Osteocyte (in vitro differentiated cells): ENCODE data around the gene BLTP3B. TPM values are rescaled to one million over a fixed set of nuclear protein-coding genes. Genes with fewer than 3 reads are reported as not detected.
A peak's percentile ranks its signal among the peaks of the same experiment; 100 is the strongest.

Experiments
- DNase-seq: peaks from one replicate; pipeline ENCODE4 v3.0.0; 2021; ENCODE audit warnings: mixed read lengths; ENCODE audit not compliant: unreplicated experiment; ENCODE audit errors: extremely low spot score
- H3K27ac Mint-ChIP-seq: one replicate; pipeline ENCODE4 v1.8.0; 2021; ENCODE audit warnings: mild to moderate bottlenecking, mixed read lengths; ENCODE audit not compliant: unreplicated experiment
- H3K27me3 Mint-ChIP-seq: one replicate; pipeline ENCODE4 v1.8.0; 2021; ENCODE audit warnings: mixed read lengths; ENCODE audit not compliant: unreplicated experiment
- H3K36me3 Mint-ChIP-seq: one replicate; pipeline ENCODE4 v1.8.0; 2021; ENCODE audit warnings: mixed read lengths; ENCODE audit not compliant: unreplicated experiment
- H3K4me1 Mint-ChIP-seq: one replicate; pipeline ENCODE4 v1.8.0; 2021; ENCODE audit warnings: mixed read lengths; ENCODE audit not compliant: unreplicated experiment
- H3K4me3 Mint-ChIP-seq: one replicate; pipeline ENCODE4 v1.8.0; 2021; ENCODE audit warnings: mild to moderate bottlenecking, moderate library complexity, mixed read lengths; ENCODE audit not compliant: unreplicated experiment
- H3K9me3 Mint-ChIP-seq: one replicate; pipeline ENCODE4 v1.8.0; 2021; ENCODE audit warnings: mixed read lengths; ENCODE audit not compliant: unreplicated experiment
- total RNA-seq: library from RNA; stranded (reverse); gene quantifications from 2 replicates; pipeline ENCODE4 v1.2.1, GENCODE V29; 2021
- TF ChIP-seq, protein P1 (sequence below): fragments of 200-600 bp; sonication (generic); IDR thresholded peaks from 2 replicates; pipeline ENCODE4 v1.5.0; 2021; ENCODE audit warnings: antibody characterized with exemption, mild to moderate bottlenecking, moderate library complexity

Gene BLTP3B
- total RNA-seq, 1 donor from 2014 or later: 16.2 TPM

DNA sequence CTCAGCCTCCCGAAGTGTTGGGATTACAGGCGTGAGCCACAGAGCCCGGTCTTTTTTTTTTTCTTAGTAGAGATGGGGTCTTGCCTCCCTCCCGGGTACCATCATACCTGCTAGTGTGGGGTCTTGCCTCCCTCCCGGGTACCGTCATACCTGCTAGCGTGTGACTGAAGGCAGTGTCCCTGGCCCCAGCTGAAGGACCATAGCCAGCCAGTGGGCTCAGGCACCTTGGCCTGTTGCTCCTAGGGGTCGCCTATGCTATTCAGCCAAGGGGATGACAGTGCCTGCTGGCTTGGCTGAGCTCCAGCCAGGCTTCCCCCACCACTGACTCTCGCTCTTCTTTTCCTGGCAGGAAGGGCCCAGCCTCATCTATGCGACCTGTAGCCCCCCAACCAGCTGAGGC lies 10.5 kb upstream of the BLTP3B start:
- Mint-ChIP-seq H3K4me1 (peaks cover 5% of the 10 kb centered on the region), H3K36me3 (no peaks in the 10 kb centered on the region), H3K27ac (no peak overlapping the region), H3K9me3 (no peaks in the 10 kb centered on the region), H3K27me3 (peaks cover 3% of the 10 kb centered on the region), H3K4me3 (no peak overlapping the region)
- TF ChIP-seq, protein P1, sequence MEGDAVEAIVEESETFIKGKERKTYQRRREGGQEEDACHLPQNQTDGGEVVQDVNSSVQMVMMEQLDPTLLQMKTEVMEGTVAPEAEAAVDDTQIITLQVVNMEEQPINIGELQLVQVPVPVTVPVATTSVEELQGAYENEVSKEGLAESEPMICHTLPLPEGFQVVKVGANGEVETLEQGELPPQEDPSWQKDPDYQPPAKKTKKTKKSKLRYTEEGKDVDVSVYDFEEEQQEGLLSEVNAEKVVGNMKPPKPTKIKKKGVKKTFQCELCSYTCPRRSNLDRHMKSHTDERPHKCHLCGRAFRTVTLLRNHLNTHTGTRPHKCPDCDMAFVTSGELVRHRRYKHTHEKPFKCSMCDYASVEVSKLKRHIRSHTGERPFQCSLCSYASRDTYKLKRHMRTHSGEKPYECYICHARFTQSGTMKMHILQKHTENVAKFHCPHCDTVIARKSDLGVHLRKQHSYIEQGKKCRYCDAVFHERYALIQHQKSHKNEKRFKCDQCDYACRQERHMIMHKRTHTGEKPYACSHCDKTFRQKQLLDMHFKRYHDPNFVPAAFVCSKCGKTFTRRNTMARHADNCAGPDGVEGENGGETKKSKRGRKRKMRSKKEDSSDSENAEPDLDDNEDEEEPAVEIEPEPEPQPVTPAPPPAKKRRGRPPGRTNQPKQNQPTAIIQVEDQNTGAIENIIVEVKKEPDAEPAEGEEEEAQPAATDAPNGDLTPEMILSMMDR: no peak
- no peak for DNase-seq

DNA sequence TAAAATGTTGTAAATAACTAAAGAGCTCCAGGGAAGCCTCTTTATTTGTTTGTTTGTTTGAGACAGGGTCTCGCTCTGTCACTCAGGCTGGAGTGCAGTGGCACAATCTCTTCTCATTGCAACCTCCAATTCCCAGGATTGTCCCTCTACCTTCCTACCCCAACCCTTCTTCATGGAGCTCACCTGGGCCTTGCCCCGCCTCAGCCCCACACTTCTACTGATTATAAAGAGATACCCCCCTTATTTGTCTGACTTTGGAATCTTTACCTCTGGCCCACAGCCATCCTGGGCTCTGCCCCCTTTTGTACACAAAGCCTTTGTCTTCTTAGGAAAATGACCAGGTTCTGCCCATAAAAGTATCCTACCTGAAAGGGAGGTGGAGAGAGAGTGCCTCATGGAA lies 9.1 kb upstream of the BLTP3B start:
- TF ChIP-seq, protein P1: no peak
- no peaks in the 10 kb centered on the region for H3K36me3 Mint-ChIP-seq
- peaks cover 3% of the 10 kb centered on the region for H3K27me3 Mint-ChIP-seq
- no peak for DNase-seq
- peaks cover 1% of the 10 kb centered on the region for H3K4me1 Mint-ChIP-seq
- H3K9me3 Mint-ChIP-seq: no peaks in the 10 kb centered on the region
- no peak overlapping the region for H3K4me3 Mint-ChIP-seq
- H3K27ac Mint-ChIP-seq: no peak overlapping the region

- peaks cover 3% of the 10 kb centered on the region for H3K27me3 Mint-ChIP-seq
- TF ChIP-seq, protein P1: no peak
- no peaks in the 10 kb centered on the region for H3K9me3 Mint-ChIP-seq
- H3K4me3 Mint-ChIP-seq: no peak overlapping the region
- DNase-seq: no peak
- H3K4me1 Mint-ChIP-seq: peaks cover 6% of the 10 kb centered on the region
- H3K27ac Mint-ChIP-seq: no peak overlapping the region
- H3K36me3 Mint-ChIP-seq: no peaks in the 10 kb centered on the region
These were observed 3.6 kb upstream of the BLTP3B start for GRCh38 chr12:100146252-100146651.

DNA sequence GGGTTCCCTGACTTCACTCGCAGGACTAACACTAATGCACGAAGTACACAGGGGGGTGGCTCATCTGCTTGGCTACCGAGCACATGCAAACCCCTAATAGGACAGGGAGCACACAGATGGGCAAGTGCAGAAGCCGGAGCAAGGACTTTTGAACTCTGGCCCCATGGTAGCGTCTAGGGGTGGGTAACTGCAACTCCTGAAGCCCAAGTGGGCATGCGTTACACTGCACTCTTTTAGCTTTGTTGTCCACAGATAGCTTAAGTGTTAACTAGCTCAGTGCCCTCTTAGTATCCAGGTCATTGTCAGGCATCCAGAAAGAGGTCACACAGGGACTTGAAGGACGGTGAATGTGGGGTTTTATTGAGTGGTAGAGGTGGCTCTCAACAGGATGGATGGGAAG lies 3.0 kb upstream of the BLTP3B start:
- Mint-ChIP-seq H3K27ac (no peak overlapping the region), H3K27me3 (peaks cover 3% of the 10 kb centered on the region), H3K9me3 (no peaks in the 10 kb centered on the region), H3K4me1 (peaks cover 10% of the 10 kb centered on the region), H3K36me3 (no peaks in the 10 kb centered on the region), H3K4me3 (no peak overlapping the region)
- DNase-seq: no peak
- TF ChIP-seq, protein P1: no peak

DNA sequence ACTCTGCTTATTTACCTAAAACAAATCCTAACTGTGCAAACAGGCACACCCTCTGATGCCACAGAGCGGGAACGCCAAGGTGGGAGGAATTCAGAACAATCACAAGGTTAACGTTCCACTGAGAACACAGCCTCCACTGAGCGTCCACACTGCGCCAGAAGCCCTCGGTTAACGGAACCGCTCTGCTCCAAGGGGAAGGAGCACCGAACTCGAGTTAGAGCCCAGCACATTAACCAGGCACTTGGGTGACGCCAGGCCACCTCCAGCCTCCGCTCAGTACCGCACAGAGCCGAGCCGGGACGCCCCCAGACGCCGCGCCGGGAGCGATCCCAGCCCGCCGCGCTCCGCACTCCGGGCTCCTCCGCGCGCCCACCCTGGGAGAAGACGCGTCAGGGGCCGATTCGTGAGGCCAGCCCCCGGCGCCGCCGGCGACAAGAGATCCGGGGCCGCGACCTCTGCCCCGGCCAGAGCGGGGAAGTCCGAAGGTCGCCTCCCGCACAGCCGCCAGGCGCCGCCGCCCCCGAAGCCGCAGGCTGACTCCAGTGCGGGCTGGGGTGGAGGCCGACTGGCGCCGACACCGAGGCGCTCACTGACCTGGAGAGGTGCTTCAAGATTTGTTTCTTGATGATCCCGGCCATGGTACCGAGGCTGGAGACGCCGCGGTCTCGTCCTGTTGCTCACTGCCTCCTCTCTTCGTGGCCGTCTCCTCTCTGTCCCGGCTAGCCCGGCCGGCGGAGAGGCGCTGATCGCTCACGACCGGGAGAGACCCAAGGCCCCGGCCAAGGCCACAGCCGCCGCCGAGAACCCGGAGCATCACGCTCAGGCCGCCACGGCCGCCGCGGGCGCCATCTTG lies 450 bp downstream of the BLTP3B start:
- no peaks in the 10 kb centered on the region for H3K36me3 Mint-ChIP-seq
- DNase-seq: no peak

More for the DNA sequence above, 450 bp downstream of the BLTP3B start:
- Mint-ChIP-seq H3K27ac (peak overlapping the region; percentile 96), H3K27me3 (no peaks in the 10 kb centered on the region), H3K4me3 (peak overlapping the region; percentile 94), H3K4me1 (peaks cover 14% of the 10 kb centered on the region), H3K9me3 (no peaks in the 10 kb centered on the region)
- TF ChIP-seq, protein P1: no peak
